ENCODE measurements around the gene ZDHHC14.

- no peak for TF ChIP-seq CTCF (IDR thresholded peaks at IDR 0.05)
- no peak for TF ChIP-seq POLR2A (IDR thresholded peaks at IDR 0.05)
- TF ChIP-seq POLR2AphosphoS5 (IDR thresholded peaks at IDR 0.05): no peak
These were observed 97.9 kb downstream of the ZDHHC14 start for GRCh38 chr6:157478926-157479325.
